Colonic mucosa (tissue), 4 donors: ENCODE measurements around the gene PCYOX1L. TPM values are rescaled to one million over a fixed set of nuclear protein-coding genes. Genes with fewer than 3 reads are reported as not detected.

ENCODE experiments used
- DNase-seq: peaks from one replicate; pipeline ENCODE4 v3.0.0-alpha.2; 2020
- H3K27ac ChIP-seq: fragments of 200-600 bp; one replicate; pipeline ENCODE4 v1.8.0; 2021
- H3K27me3 ChIP-seq: fragments of 200-600 bp; one replicate; pipeline ENCODE4 v1.8.0; 2021
- H3K36me3 ChIP-seq: fragments of 200-600 bp; one replicate; pipeline ENCODE4 v1.8.0; 2021
- H3K4me1 ChIP-seq: fragments of 200-600 bp; one replicate; pipeline ENCODE4 v1.8.0; 2021; ENCODE audit warnings: mild to moderate bottlenecking
- H3K4me3 ChIP-seq: fragments of 200-600 bp; one replicate; pipeline ENCODE4 v1.8.0; 2021
- H3K9ac ChIP-seq, 2 donors: one replicate each; pipeline ENCODE4 v1.7.0; 2013; ENCODE audit warnings: control low read depth in 2 of 2, low read depth in 2 of 2, low read length in 2 of 2
- H3K9me3 ChIP-seq: fragments of 200-600 bp; one replicate; pipeline ENCODE4 v1.8.0; 2021
- intact Hi-C: fragments of 100-400 bp; cut with DNase I; formaldehyde crosslinking; loops from one replicate; pipeline ENCODE4 v1.14.1; 2022
- total RNA-seq, 2 donors: library from RNA; stranded (reverse); fragmentation: NEBNext Ultra II Directional in 1 of 2; extraction: Animal tissue kit (Norgen Biotek cat#: 25700) in 1 of 2; gene quantifications; one replicate each; pipeline ENCODE4 v1.2.1, GENCODE V29; 2021
- TF ChIP-seq, protein P1 (sequence below): fragments of 200-600 bp; IDR thresholded peaks from one replicate; pipeline ENCODE4 v1.8.0; 2022; ENCODE audit warnings: antibody characterized with exemption, mild to moderate bottlenecking
- donor health status: healthy.
- donor health status: DM: no; HTN: no; CAD: no.
- donor health status: DM: no; HTN: no; CAD: no.

Gene PCYOX1L, protein sequence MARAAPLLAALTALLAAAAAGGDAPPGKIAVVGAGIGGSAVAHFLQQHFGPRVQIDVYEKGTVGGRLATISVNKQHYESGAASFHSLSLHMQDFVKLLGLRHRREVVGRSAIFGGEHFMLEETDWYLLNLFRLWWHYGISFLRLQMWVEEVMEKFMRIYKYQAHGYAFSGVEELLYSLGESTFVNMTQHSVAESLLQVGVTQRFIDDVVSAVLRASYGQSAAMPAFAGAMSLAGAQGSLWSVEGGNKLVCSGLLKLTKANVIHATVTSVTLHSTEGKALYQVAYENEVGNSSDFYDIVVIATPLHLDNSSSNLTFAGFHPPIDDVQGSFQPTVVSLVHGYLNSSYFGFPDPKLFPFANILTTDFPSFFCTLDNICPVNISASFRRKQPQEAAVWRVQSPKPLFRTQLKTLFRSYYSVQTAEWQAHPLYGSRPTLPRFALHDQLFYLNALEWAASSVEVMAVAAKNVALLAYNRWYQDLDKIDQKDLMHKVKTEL
- total RNA-seq, result 10 to 100 TPM in 1 of 2 donors, 1 to 10 TPM in 1; 4.0 to 10.1 TPM

DNA sequence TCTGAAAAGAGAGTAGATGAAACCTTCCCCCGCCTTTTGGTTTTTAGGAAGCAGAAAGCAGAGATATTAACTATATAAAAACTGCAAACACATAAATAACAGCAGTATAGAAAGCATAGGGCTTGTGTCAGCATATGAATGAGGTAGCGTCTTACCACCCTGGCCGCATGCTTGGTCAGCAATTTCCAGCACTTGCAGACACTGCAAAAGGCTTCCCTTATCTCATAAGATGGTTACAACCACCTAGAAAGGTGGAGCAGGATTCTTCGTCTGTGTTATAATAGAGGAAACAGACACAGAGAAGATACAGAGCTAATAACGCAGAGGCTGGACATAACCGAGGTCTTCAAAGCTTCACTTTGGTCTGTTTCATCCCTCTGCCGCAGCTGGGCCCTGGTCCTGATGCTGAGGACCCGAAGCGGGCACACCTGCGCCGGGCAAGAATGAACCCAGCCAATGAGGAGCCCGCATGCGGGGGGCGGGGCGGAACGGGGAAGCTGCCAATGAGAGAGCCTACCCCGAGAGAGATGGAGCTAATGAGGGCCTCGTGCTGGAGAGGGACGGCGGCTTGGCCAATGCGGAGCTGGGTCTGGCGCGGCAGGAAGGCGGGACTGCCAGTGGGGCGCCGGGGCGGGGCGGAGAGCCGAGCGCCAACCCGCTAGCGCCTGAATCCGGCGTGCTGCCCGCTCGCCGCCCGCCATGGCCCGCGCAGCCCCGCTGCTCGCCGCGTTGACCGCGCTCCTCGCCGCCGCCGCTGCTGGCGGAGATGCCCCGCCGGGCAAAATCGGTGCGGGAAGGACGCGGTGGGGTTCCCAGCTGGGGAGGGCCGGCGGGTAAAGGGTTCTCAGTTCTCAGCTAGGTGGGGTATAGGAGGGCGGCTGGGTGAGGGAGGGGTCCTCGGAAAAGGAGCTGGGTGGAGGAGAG, at the start of gene PCYOX1L:
PCYOX1L (plus strand) TSS at position 677 of the 924 bp plus-strand sequence; CDS start at position 700, 23 bp downstream.
- H3K9ac ChIP-seq, result peak within 1 kb of the TSS; percentile 67
- intact Hi-C loops, result no loop called here
- TF ChIP-seq, protein P1, sequence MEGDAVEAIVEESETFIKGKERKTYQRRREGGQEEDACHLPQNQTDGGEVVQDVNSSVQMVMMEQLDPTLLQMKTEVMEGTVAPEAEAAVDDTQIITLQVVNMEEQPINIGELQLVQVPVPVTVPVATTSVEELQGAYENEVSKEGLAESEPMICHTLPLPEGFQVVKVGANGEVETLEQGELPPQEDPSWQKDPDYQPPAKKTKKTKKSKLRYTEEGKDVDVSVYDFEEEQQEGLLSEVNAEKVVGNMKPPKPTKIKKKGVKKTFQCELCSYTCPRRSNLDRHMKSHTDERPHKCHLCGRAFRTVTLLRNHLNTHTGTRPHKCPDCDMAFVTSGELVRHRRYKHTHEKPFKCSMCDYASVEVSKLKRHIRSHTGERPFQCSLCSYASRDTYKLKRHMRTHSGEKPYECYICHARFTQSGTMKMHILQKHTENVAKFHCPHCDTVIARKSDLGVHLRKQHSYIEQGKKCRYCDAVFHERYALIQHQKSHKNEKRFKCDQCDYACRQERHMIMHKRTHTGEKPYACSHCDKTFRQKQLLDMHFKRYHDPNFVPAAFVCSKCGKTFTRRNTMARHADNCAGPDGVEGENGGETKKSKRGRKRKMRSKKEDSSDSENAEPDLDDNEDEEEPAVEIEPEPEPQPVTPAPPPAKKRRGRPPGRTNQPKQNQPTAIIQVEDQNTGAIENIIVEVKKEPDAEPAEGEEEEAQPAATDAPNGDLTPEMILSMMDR, result no peak
- DNase-seq, result peak; percentile 93
- H3K4me1 ChIP-seq, result no peaks in the 10 kb centered on the region
- no peak within 1 kb of the TSS for H3K27ac ChIP-seq
- H3K36me3 ChIP-seq, result no peaks in the 10 kb centered on the region
- H3K9me3 ChIP-seq, result no peaks in the 10 kb centered on the region
- peak within 1 kb of the TSS; percentile 70 for H3K4me3 ChIP-seq
- no peaks in the 10 kb centered on the region for H3K27me3 ChIP-seq

DNA sequence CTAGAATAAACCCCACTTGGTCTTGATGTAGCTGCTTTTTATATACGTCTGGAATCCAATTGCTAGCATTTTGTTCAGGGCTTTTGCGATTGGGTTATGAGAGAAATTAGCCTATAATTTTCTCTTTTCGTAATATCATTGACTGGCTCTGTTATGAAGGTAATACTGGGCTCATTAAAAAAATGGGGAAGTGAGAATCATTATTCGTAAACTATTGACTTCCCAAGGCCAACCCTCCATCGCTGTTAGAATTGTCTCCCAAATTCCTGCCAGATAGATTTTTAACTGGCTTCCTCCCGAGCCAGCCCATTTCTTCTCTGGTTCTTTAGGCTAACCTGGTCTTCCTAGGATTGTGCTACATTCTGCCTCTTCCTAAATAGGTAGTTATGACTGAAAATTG, 48.5 kb upstream of the PCYOX1L start:
- DNase-seq, result no peak
- H3K4me1 ChIP-seq, result no peaks in the 10 kb centered on the region
- no peak overlapping the region for H3K4me3 ChIP-seq
- no peaks in the 10 kb centered on the region for H3K27me3 ChIP-seq
- intact Hi-C loops, result no loop called here
- no peak overlapping the region for H3K27ac ChIP-seq
- TF ChIP-seq, protein P1, result no peak
- no peak overlapping the region for H3K9ac ChIP-seq
- no peaks in the 10 kb centered on the region for H3K9me3 ChIP-seq
- no peaks in the 10 kb centered on the region for H3K36me3 ChIP-seq

DNA sequence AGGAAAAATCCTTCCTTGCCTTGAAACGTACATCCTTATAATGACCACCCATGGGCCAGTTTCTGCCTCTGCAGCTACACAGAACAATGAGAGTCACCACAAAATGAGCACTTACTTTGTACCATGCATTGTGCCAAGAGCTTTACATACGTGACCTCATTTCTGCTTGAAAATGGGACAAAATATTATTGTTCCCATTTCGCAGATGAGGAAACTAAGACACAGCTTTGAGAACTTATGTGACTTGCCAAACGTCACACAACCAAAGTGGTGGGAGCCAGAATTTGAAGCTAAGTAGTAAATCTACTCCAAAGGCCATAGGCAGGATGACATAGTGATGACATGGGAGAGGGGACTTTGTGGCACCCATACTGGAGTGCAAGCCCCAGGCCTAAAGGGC, 47.4 kb upstream of the PCYOX1L start:
- Histone ChIP-seq H3K9me3 (no peaks in the 10 kb centered on the region), H3K27me3 (no peaks in the 10 kb centered on the region), H3K36me3 (no peaks in the 10 kb centered on the region), H3K4me1 (no peaks in the 10 kb centered on the region), H3K4me3 (no peak overlapping the region), H3K9ac (no peak overlapping the region), H3K27ac (no peak overlapping the region)
- TF ChIP-seq, protein P1, result no peak
- DNase-seq, result no peak
- intact Hi-C loops, result no loop called here

DNA sequence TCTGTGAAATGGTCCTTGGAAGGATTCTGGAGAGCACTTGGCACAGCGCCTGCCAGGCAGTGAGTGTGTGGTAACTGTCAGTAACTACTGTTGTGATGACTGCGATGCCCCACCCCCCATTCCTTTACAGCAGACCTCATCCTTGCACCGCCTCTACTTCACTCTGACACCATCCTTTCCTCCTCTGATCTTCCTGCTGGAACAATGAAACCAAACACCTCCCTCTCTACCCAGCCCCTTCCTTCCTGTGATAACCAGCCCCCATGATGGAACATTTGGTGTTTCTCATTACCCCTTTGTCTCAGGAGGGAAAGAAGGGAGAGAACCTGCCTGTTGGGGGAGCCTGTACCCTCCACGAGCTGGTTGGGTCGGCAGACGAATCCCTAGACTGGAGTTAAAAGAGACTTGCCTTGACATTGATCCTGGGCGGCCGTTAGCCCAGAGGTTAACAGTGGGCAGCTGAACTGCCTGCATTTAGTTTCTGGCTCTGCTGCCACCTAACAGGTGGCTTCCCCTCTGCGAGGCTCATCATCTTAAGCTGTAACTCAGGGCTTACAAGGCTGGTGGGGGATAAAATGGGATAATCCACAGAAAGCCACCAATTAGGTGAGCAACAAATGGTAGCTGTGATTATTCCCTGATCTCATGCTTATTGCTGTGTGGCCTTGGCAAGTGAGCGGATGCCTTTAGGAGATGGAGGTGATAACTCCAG, 46.7 kb upstream of the PCYOX1L start:
- Histone ChIP-seq H3K27me3 (no peaks in the 10 kb centered on the region), H3K4me3 (no peak overlapping the region), H3K4me1 (no peaks in the 10 kb centered on the region), H3K9me3 (no peaks in the 10 kb centered on the region), H3K27ac (no peak overlapping the region), H3K36me3 (no peaks in the 10 kb centered on the region), H3K9ac (no peak overlapping the region)
- intact Hi-C loops, result no loop called here
- DNase-seq, result no peak
- TF ChIP-seq, protein P1, result no peak
